ENCODE data around the gene SUN2. TPM values are rescaled to one million over a fixed set of nuclear protein-coding genes. Genes with fewer than 3 reads are reported as not detected.

The SUN2 gene
- total and polyA plus RNA-seq, 9 of the 15 experiments (the other 6 are each of a cell fraction or from before 2014, with no cell fraction given) = 0.11 to 42.6 (median 16.7) TPM

DNA sequence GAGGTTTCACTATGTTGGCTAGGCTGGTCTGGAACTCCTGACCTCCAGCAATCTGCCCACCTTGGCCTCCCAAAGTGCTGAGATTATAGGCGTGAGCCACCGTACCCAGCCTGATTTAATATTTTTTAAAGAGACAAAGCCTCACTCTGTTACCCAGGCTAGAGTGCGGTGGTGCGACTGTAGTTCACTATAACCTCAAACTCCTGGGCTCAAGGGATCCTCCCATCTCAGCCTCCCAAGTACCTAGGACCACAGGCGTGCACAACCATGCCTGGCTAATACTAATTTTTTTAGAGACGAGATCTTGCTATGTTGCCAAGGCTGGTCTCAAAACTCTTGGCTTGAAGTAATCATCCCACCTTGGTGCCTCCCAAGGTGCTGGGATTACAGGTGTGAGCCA is 36.6 kb downstream of the SUN2 start:
- FAIRE-seq (no peak), ATAC-seq (no peak), DNase-seq (ENCODE audit: extremely low read depth in 1 of 4, low spot score in 3 of 4) (no peak)
- no peak overlapping the region for H3K27ac ChIP-seq (ENCODE audit: extremely low read depth, low read depth, low read length)
- peaks cover 25% of the 10 kb centered on the region for H3K79me2 ChIP-seq (ENCODE audit: control insufficient read depth, insufficient read depth, low read length)
- peaks cover 16 to 25% of the 10 kb centered on the region in 2 experiments; a peak in 4 of 5 replicates for H3K4me1 ChIP-seq (replicated peaks in 1 of 2; ENCODE audit: control insufficient read depth in 2 of 2, insufficient read depth in 2 of 2, low read length in 2 of 2)
- H3K36me3 ChIP-seq (ENCODE audit: control insufficient read depth, insufficient read depth, low read length) = peaks cover 78% of the 10 kb centered on the region; the same call in 2 of the 3 replicates
- TF ChIP-seq PYGO2 (tag; IDR thresholded peaks at IDR 0.05) = no peak
- TF ChIP-seq RBM14 (IDR thresholded peaks at IDR 0.05; ENCODE audit: borderline replicate concordance, insufficient read depth, low read depth, low read length) = no peak
- no peak for TF ChIP-seq PHB (CRISPR knock-in tag; IDR thresholded peaks at IDR 0.05)
- no peak for TF ChIP-seq E2F1 (CRISPR knock-in tag; IDR thresholded peaks at IDR 0.05)
- no peak for TF ChIP-seq ZNF316 (IDR thresholded peaks at IDR 0.05)
- no peak for TF ChIP-seq ZBTB17 (CRISPR knock-in tag; IDR thresholded peaks at IDR 0.05)
- TF ChIP-seq ZNF561 (CRISPR knock-in tag; conservative IDR thresholded peaks at IDR 0.05) = no peak
- CTCF ChIA-PET (ENCODE audit: low intra/inter-chr PET ratio) = no interaction called here
- no peak overlapping the region for H3K4me2 ChIP-seq (ENCODE audit: insufficient read depth, low read length)
- peaks cover 3% of the 10 kb centered on the region for H3K9me1 ChIP-seq (ENCODE audit: control insufficient read depth, insufficient read depth, low read length)
- H3K9ac ChIP-seq (ENCODE audit: insufficient read depth in 1 of 2, low read depth in 2 of 2, low read length in 2 of 2) = no peak overlapping the region
- no peaks in the 10 kb centered on the region for H3K27me3 ChIP-seq (ENCODE audit: control insufficient read depth in 2 of 2, insufficient read depth in 2 of 2, low read length in 2 of 2)
- in situ Hi-C loops (cut with MboI) (no loop called here), intact Hi-C loops (cut with micrococcal nuclease) (no loop called here)
- POLR2A ChIA-PET = no interaction called here
- no peaks in the 10 kb centered on the region for H3K9me3 ChIP-seq (replicated peaks; ENCODE audit: control insufficient read depth, insufficient read depth, low read depth, low read length)
- 89% methylated on average over 6 of the region's 6 CpGs for WGBS (ENCODE audit: insufficient coverage, low coverage, missing lambda C conversion rate)
- no peak overlapping the region for H3K4me3 ChIP-seq
- H4K20me1 ChIP-seq (replicated peaks; ENCODE audit: control insufficient read depth, insufficient read depth, low read length) = peaks cover 28% of the 10 kb centered on the region
- no peak overlapping the region for H2AFZ ChIP-seq (ENCODE audit: low read depth, low read length)
- no TSS peak for BruUV-seq (replicated peaks)
